OCI-LY1 (cell line): ENCODE results near the gene PCNX3.

Experiments used
- H2AFZ ChIP-seq: fragments of 200-600 bp; sonication (generic), shearing (Covaris generic); 2 replicates; pipeline ENCODE4 v1.6.0; 2014; ENCODE audit warnings: antibody characterized with exemption, mild to moderate bottlenecking, low read length
- H3F3A ChIP-seq: fragments of 200-600 bp; sonication (generic), shearing (Covaris generic); 2 replicates; pipeline ENCODE4 v1.6.0; 2014; ENCODE audit warnings: mild to moderate bottlenecking, antibody characterized with exemption, low read length, moderate library complexity; ENCODE audit not compliant: insufficient read depth
- H3K27ac ChIP-seq: fragments of 200-600 bp; sonication (generic); 2 replicates; pipeline ENCODE4 v1.5.1; 2014; ENCODE audit warnings: low read length, mixed run types, mild to moderate bottlenecking, low read depth; ENCODE audit not compliant: poor library complexity, severe bottlenecking
- H3K27me3 ChIP-seq: fragments of 200-600 bp; sonication (generic); 2 replicates; pipeline ENCODE4 v1.6.0; 2014; ENCODE audit warnings: antibody characterized with exemption, mild to moderate bottlenecking, low read length, moderate library complexity; ENCODE audit not compliant: insufficient read depth
- H3K36me3 ChIP-seq: fragments of 200-600 bp; sonication (generic); 2 replicates; pipeline ENCODE4 v1.6.1; 2014; ENCODE audit warnings: mild to moderate bottlenecking, antibody characterized with exemption, low read length, moderate library complexity, mixed read lengths; ENCODE audit not compliant: insufficient read depth
- H3K4me1 ChIP-seq: fragments of 200-600 bp; sonication (generic); 2 replicates; pipeline ENCODE4 v1.5.1; 2014; ENCODE audit warnings: mild to moderate bottlenecking, low read length, moderate library complexity; ENCODE audit not compliant: insufficient read depth, severe bottlenecking
- H3K4me2 ChIP-seq: fragments of 200-600 bp; sonication (generic), shearing (Covaris generic); 2 replicates; pipeline ENCODE4 v1.6.1; 2014; ENCODE audit warnings: low read length
- H3K4me3 ChIP-seq: fragments of 200-600 bp; sonication (generic); 2 replicates; pipeline ENCODE4 v1.5.1; 2014; ENCODE audit warnings: low read length, low read depth, mild to moderate bottlenecking, mixed read lengths; ENCODE audit not compliant: poor library complexity, severe bottlenecking
- H3K79me2 ChIP-seq: fragments of 200-600 bp; shearing (Covaris generic); 2 replicates; pipeline ENCODE4 v1.6.1; 2016; ENCODE audit warnings: mixed run types, low read length, mixed read lengths; ENCODE audit not compliant: insufficient read depth
- H3K9ac ChIP-seq: fragments of 200-600 bp; sonication (generic), shearing (Covaris generic); 2 replicates; pipeline ENCODE4 v1.6.1; 2014; ENCODE audit warnings: mild to moderate bottlenecking, low read length, mixed read lengths
- H3K9me2 ChIP-seq: fragments of 200-600 bp; sonication (generic), shearing (Covaris generic); 2 replicates; pipeline ENCODE4 v1.6.1; 2014; ENCODE audit warnings: low read depth, mild to moderate bottlenecking, low read length, mixed read lengths
- H3K9me3 ChIP-seq: fragments of 200-600 bp; shearing (Covaris generic); 2 replicates; pipeline ENCODE4 v1.6.1; 2014; ENCODE audit warnings: low read length, mixed read lengths
- H4K20me1 ChIP-seq: fragments of 200-600 bp; sonication (generic), shearing (Covaris generic); 2 replicates; pipeline ENCODE4 v1.6.0; 2016; ENCODE audit warnings: mild to moderate bottlenecking, low read length; ENCODE audit not compliant: insufficient read depth
- CTCF ChIP-seq: fragments of 200-600 bp; sonication (generic), shearing (Covaris generic); IDR thresholded peaks from 2 replicates; pipeline ENCODE4 v1.5.1; 2017; ENCODE audit warnings: mild to moderate bottlenecking, antibody characterized with exemption, low read length, moderate library complexity, mixed read lengths
- EZH2 ChIP-seq: fragments of 200-600 bp; sonication (generic), shearing (Covaris generic); IDR thresholded peaks from 2 replicates; pipeline ENCODE4 v1.8.0; 2017; ENCODE audit warnings: borderline replicate concordance, mixed run types, mild to moderate bottlenecking, antibody characterized with exemption, low read length, moderate library complexity, mixed read lengths

Gene PCNX3

GRCh38 chr11:65639623-65640482, 24.3 kb downstream of the PCNX3 start:
- Histone ChIP-seq H3K79me2 (no peaks in the 10 kb centered on the region), H3F3A (no peaks in the 10 kb centered on the region), H3K36me3 (peaks cover 49% of the 10 kb centered on the region), H3K9ac (peak overlapping the region; percentile 68), H3K4me2 (peak overlapping the region; percentile 93), H3K27me3 (no peaks in the 10 kb centered on the region), H3K9me2 (no peaks in the 10 kb centered on the region), H3K4me3 (peak overlapping the region; percentile 88), H4K20me1 (no peaks in the 10 kb centered on the region), H3K27ac (peak overlapping the region; percentile 97), H3K9me3 (no peaks in the 10 kb centered on the region), H2AFZ (no peak overlapping the region), H3K4me1 (peaks cover 37% of the 10 kb centered on the region)
- TF ChIP-seq CTCF (no peak), EZH2 (no peak)

GRCh38 chr11:65640483-65641296, 25.1 kb downstream of the PCNX3 start:
- Histone ChIP-seq H3K4me2 (peak overlapping the region; percentile 93), H3K9me3 (no peaks in the 10 kb centered on the region), H3K79me2 (no peaks in the 10 kb centered on the region), H3K4me3 (peak overlapping the region; percentile 88), H3K27me3 (no peaks in the 10 kb centered on the region), H4K20me1 (no peaks in the 10 kb centered on the region), H3F3A (no peaks in the 10 kb centered on the region), H3K9ac (peak overlapping the region; percentile 68), H3K27ac (peak overlapping the region; percentile 97), H2AFZ (no peak overlapping the region), H3K36me3 (peaks cover 49% of the 10 kb centered on the region), H3K4me1 (peaks cover 37% of the 10 kb centered on the region), H3K9me2 (no peaks in the 10 kb centered on the region)
- no peak for TF ChIP-seq CTCF
- no peak for TF ChIP-seq EZH2

GRCh38 chr11:65641297-65642013, 25.9 kb downstream of the PCNX3 start:
- Histone ChIP-seq H3K9me2 (no peaks in the 10 kb centered on the region), H3K4me3 (peak overlapping the region; percentile 88), H3K9ac (peak overlapping the region; percentile 68), H4K20me1 (no peaks in the 10 kb centered on the region), H3K27ac (peak overlapping the region; percentile 97), H3K4me1 (peaks cover 37% of the 10 kb centered on the region), H3K79me2 (no peaks in the 10 kb centered on the region), H3K9me3 (no peaks in the 10 kb centered on the region), H3K36me3 (peaks cover 49% of the 10 kb centered on the region; the same call in 1 of the 2 replicates), H2AFZ (no peak overlapping the region), H3K4me2 (peak overlapping the region; percentile 93), H3K27me3 (no peaks in the 10 kb centered on the region), H3F3A (no peaks in the 10 kb centered on the region)
- no peak for TF ChIP-seq CTCF
- TF ChIP-seq EZH2: no peak
